Upper lobe of right lung (tissue), 1 donor: ENCODE measurements around the gene LBH. TPM values are rescaled to one million over a fixed set of nuclear protein-coding genes. Genes with fewer than 3 reads are reported as not detected.

ENCODE experiments used
- ATAC-seq: fragments of 200-7000 bp; cut with Tn5 transposase; one replicate; pipeline ENCODE4 v1.9.1; 2020; ENCODE audit warnings: mild to moderate bottlenecking, moderate library complexity
- DNase-seq: peaks from one replicate; pipeline ENCODE4 v3.0.0-alpha.2; 2020
- H3K27ac ChIP-seq: fragments of 200-600 bp; one replicate; pipeline ENCODE4 v1.8.0; 2022
- H3K27me3 ChIP-seq: fragments of 200-600 bp; one replicate; pipeline ENCODE4 v1.8.0; 2022; ENCODE audit warnings: mild to moderate bottlenecking
- H3K36me3 ChIP-seq: fragments of 200-600 bp; one replicate; pipeline ENCODE4 v1.8.0; 2022
- H3K4me1 ChIP-seq: fragments of 200-600 bp; one replicate; pipeline ENCODE4 v1.8.0; 2022
- H3K4me3 ChIP-seq: fragments of 200-600 bp; one replicate; pipeline ENCODE4 v1.8.0; 2022; ENCODE audit warnings: mild to moderate bottlenecking
- H3K9me3 ChIP-seq: fragments of 200-600 bp; one replicate; pipeline ENCODE4 v1.8.0; 2022
- CTCF ChIP-seq: fragments of 200-600 bp; IDR thresholded peaks from one replicate; pipeline ENCODE4 v1.8.0; 2022; ENCODE audit warnings: antibody characterized with exemption
- intact Hi-C: fragments of 100-400 bp; cut with DNase I; formaldehyde crosslinking; loops from one replicate; pipeline ENCODE4 v1.11.0; 2022
- long read RNA-seq: library from polyadenylated mRNA; unstranded; transcript quantifications from one replicate; pipeline ENCODE4 v2.0.0, GENCODE V29; 2021
- total RNA-seq: library from RNA; stranded (reverse); fragmentation: NEBNext Ultra II Directional; extraction: Animal tissue kit (Norgen Biotek cat#: 25700); gene quantifications from one replicate; pipeline ENCODE4 v1.2.1, GENCODE V29; 2021
- donor health status: DM: no; HTN: yes; CAD: no; lungs with severe emphysema.

The LBH gene
- 272 TPM for total RNA-seq
- long read RNA-seq, transcript LBH-209 (2 exons, 510 nt): minor isoform, 8 of 417 reads
- long read RNA-seq, transcript LBH-201 (3 exons, 3,095 nt): major isoform, 341 of 417 reads
- long read RNA-seq, partial matches to known transcripts: 55 of 417 reads
- long read RNA-seq, other reads (novel, unspliced or antisense): 9 of 417 reads

DNA sequence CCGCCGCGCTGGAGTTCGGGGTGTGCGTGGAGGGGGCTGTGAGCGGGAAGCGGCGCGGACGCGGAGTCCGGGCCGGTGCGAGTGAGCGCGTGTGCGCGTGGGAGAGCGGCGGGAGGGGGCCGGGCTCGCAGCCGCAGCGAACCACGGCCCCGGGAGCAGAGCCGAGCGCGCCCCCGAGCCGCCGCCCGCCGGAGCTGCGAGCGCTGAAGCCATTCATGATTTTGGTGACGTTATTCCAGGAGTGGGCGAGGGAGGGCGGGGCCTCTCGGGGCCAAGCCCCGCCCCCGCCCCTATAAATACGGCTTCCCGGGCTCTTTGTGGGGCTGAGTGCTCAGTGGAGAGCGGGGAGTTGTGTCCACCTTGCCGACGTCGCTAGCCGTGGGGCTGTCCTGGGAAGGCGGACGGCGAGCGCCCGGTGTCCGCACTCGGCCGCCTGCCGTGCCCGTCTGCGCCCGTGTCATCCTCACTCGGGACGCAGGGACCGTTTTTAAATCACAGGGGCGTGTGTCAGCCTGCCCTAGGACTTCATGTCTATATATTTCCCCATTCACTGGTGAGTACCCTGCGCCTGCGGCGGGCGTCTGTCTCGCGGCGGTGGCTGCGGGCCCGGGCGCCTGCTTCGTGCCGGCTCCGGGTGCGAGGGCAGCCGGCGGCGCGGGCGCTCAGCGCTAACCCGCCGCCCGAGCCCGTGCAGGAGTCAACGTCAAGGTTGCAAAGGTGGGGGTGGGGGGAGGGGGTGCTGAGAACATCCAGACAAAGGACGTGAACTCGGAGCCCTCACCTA lies at the start of gene LBH:
Gene LBH, plus strand, starts transcription at position 323 of the 784 bp plus-strand sequence. Its CDS starts 205 bp downstream, at position 528.
- peak; percentile 85 for ATAC-seq
- H3K4me3 ChIP-seq: peak within 1 kb of the TSS; percentile 73
- H3K27ac ChIP-seq: peak within 1 kb of the TSS; percentile 87
- intact Hi-C loops: loop anchor here (10.0 kb wide), 1 partner anchor 133 kb away; no protein-coding TSS in a partner anchor
- no peaks in the 10 kb centered on the region for H3K27me3 ChIP-seq
- TF ChIP-seq CTCF: no peak
- H3K4me1 ChIP-seq: peaks cover 25% of the 10 kb centered on the region
- H3K36me3 ChIP-seq: peaks cover 22% of the 10 kb centered on the region
- peak; percentile 89 for DNase-seq
- no peaks in the 10 kb centered on the region for H3K9me3 ChIP-seq

DNA sequence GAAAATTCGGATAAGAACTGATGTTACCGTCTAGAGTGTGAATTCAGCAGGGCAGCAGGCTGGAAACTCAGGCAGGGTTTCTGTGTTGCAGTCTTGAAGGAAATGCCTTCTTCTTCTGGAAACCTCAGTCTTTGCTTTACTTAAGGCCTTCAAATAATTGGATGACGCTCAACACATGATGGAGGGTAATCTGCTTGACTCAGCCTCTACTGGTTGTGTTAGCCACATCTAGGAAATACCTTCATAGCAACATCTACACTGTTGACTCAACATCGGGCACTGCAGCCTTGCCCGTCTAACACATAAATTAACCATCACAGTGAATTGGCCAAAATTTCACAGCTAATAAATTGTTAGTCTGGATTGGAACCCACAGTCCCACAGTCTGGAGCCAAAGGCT lies 47.3 kb upstream of the LBH start:
- H3K27ac ChIP-seq: no peak overlapping the region
- H3K27me3 ChIP-seq: no peaks in the 10 kb centered on the region
- H3K9me3 ChIP-seq: no peaks in the 10 kb centered on the region
- H3K4me3 ChIP-seq: no peak overlapping the region
- no peaks in the 10 kb centered on the region for H3K36me3 ChIP-seq
- peaks cover 9% of the 10 kb centered on the region for H3K4me1 ChIP-seq
- intact Hi-C loops: no loop called here
- ATAC-seq: no peak
- DNase-seq: no peak
- no peak for TF ChIP-seq CTCF

DNA sequence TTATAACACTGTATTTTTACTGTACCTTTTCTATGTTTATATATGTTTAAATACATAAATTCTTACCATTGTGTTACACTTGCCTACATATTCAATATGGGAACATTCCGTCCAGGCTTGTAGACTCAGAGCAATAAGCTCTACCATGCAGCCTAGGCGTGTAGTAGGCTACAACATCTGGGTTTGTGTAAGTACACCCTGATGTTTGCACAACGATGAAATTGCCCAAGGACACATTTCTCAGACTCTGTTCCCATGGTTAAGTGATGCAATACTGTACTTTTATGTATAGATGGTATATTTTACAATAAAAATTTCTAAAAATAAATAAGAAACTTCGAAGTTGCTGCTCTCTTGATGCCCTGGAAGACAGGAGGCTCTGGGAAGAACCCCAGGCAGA lies 46.2 kb upstream of the LBH start:
- no peak overlapping the region for H3K27ac ChIP-seq
- no peaks in the 10 kb centered on the region for H3K9me3 ChIP-seq
- no peaks in the 10 kb centered on the region for H3K27me3 ChIP-seq
- no peak for TF ChIP-seq CTCF
- no peaks in the 10 kb centered on the region for H3K4me1 ChIP-seq
- intact Hi-C loops: no loop called here
- H3K4me3 ChIP-seq: no peak overlapping the region
- H3K36me3 ChIP-seq: no peaks in the 10 kb centered on the region
- ATAC-seq: peak; percentile 40
- no peak for DNase-seq

DNA sequence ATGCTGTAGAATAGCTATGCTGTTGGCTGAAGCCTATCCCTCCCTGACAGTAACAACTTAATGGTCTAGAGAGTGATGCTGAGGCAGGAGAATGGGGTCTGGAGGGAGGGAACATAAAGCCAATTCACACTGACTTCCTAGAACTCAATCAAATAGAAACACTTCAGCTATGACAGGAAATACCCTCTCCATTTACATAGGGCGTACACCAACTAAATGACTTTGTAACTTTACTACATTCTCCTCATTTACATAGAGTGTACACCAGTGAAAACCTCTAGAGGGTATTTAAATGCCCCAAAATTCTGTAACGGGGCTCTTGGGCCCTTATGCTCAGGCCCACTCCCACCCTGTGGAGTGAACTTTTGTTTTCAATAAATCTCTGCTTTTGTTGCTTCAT lies 43.0 kb upstream of the LBH start:
- no peak for TF ChIP-seq CTCF
- no peak overlapping the region for H3K4me3 ChIP-seq
- ATAC-seq (no peak), DNase-seq (no peak)
- H3K9me3 ChIP-seq: no peaks in the 10 kb centered on the region
- no peak overlapping the region for H3K27ac ChIP-seq
- intact Hi-C loops: no loop called here
- no peaks in the 10 kb centered on the region for H3K27me3 ChIP-seq
- H3K4me1 ChIP-seq: no peaks in the 10 kb centered on the region
- H3K36me3 ChIP-seq: no peaks in the 10 kb centered on the region

DNA sequence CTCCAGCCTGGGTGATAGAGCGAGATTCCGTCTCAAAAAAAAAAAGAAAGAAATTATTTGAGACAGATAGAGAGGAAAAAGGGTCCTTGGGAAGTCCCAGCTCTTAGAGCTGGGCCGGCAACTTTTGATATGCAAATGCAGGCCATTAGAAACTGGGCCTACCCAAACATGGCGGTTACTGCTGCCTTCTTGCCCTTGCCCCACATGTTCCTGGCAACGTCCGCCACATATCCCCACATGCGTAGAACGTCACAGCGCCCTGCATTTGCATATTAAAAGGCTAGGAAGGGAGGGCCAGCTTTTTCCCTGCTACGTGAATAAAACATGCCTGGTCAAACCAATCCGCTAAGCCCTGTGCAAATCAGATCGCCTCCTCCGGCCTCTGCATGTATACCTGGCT lies 40.7 kb upstream of the LBH start:
- no peak for DNase-seq
- no peaks in the 10 kb centered on the region for H3K36me3 ChIP-seq
- H3K9me3 ChIP-seq: no peaks in the 10 kb centered on the region
- no peak for TF ChIP-seq CTCF
- no peak overlapping the region for H3K4me3 ChIP-seq
- no peak for ATAC-seq
- intact Hi-C loops: no loop called here
- H3K4me1 ChIP-seq: no peaks in the 10 kb centered on the region
- no peak overlapping the region for H3K27ac ChIP-seq
- H3K27me3 ChIP-seq: no peaks in the 10 kb centered on the region
